ENCODE data around the gene UBAP2L. TPM values are rescaled to one million over a fixed set of nuclear protein-coding genes. Genes with fewer than 3 reads are reported as not detected.
"Not testable (repeated sequence)": the region's sequence is repeated elsewhere in the genome, so short reads cannot be mapped to it uniquely, and the experiment has no call there.

Gene UBAP2L
- total and polyA plus RNA-seq, 10 of the 15 experiments (the other 5 are each of a cell fraction or from before 2014, with no cell fraction given), result 49.9 to 198 (median 152) TPM

DNA sequence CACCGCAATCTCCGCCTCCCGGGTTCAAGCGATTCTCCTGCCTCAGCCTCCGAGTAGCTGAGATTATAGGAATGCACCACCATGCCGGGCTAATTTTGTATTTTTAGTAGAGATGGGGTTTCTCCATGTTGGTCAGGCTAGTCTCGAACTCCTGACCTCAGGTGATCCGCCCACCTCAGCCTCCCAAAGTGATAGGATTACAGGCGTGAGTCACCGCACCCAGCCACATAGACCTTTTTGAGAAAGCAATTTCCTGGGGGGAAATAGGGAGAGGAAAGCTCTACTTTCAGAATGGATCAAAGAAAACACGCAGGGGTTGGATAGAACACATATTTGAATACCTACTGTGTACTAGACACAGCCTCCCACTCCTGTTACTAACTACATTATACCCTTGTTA, 15.0 kb upstream of the UBAP2L start:
- BruUV-seq (replicated peaks); ATAC-seq; RAD21 ChIA-PET (ENCODE audit: unreplicated experiment); POLR2A ChIA-PET; H2AFZ ChIP-seq (ENCODE audit: control insufficient read depth, low read depth, low read length); H3K9me3 ChIP-seq (replicated peaks; ENCODE audit: control insufficient read depth, insufficient read depth, low read length); DNase-seq (ENCODE audit: low read depth, low spot score); H3K4me3 ChIP-seq; intact Hi-C loops (cut with micrococcal nuclease; ENCODE audit: unreplicated experiment); H4K20me1 ChIP-seq (ENCODE audit: control insufficient read depth, insufficient read depth); H3K27ac ChIP-seq (ENCODE audit: control insufficient read depth, insufficient read depth); H3K4me1 ChIP-seq (ENCODE audit: control insufficient read depth, insufficient read depth, low read length); FAIRE-seq; SMC1A ChIA-PET (ENCODE audit: uncharacterized antibody, unreplicated experiment); H3K4me2 ChIP-seq (ENCODE audit: control insufficient read depth, insufficient read depth); H3K79me2 ChIP-seq (ENCODE audit: control insufficient read depth, insufficient read depth, low read length); in situ Hi-C loops (cut with MboI); H3K27me3 ChIP-seq (replicated peaks in 1 of 2; ENCODE audit: control insufficient read depth in 2 of 2, insufficient read depth in 2 of 2, low read length in 1 of 2); CTCF ChIA-PET; H3K9ac ChIP-seq (ENCODE audit: control insufficient read depth, insufficient read depth, low read length): not testable (repeated sequence)
- 87% methylated on average over 11 of the region's 11 CpGs for WGBS (ENCODE audit: insufficient coverage, insufficient replicate concordance, low lambda C conversion rate, missing lambda C conversion rate)
- peaks cover 2 to 16% of the 10 kb centered on the region in 2 experiments; a peak in 3 of 4 replicates for H3K36me3 ChIP-seq (ENCODE audit: control insufficient read depth in 2 of 2, insufficient read depth in 2 of 2, low read length in 1 of 2)

DNA sequence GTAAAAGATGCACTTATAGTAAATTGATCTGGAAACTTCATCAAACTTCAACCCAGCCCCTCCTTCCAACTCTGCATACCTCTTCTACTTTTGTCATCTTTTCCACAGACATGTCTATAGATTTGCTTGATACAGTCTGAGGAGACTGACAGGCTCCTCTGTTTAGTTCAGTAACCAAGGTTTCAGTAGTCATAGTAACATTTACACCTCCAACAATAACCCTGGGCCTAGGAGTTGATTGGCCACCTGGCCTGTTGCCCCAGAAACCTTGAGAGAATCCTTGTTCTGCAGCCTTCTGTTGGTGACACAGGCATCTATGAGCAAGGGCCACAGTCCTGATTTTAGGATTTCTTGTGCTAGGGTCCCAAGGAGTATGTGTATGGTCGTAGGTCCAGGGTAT, 14.6 kb upstream of the UBAP2L start, which contains the start of gene CFAP141:
TSS of gene CFAP141 (minus strand) at position 138 of the 400 bp plus-strand sequence. CDS start at position 112, 26 bp downstream.
- Histone ChIP-seq H3K36me3 (ENCODE audit: control insufficient read depth in 2 of 2, insufficient read depth in 2 of 2, low read length in 1 of 2) (peaks cover 2 to 16% of the 10 kb centered on the region in 2 experiments), H3K4me3 (no peak within 1 kb of the TSS), H3K27ac (ENCODE audit: control insufficient read depth, insufficient read depth) (no peak within 1 kb of the TSS), H3K9me3 (replicated peaks; ENCODE audit: control insufficient read depth, insufficient read depth, low read length) (no peaks in the 10 kb centered on the region), H3K4me1 (ENCODE audit: control insufficient read depth, insufficient read depth, low read length) (no peaks in the 10 kb centered on the region), H4K20me1 (ENCODE audit: control insufficient read depth, insufficient read depth) (no peaks in the 10 kb centered on the region), H3K4me2 (ENCODE audit: control insufficient read depth, insufficient read depth) (no peak within 1 kb of the TSS), H2AFZ (ENCODE audit: control insufficient read depth, low read depth, low read length) (no peak within 1 kb of the TSS), H3K9ac (ENCODE audit: control insufficient read depth, insufficient read depth, low read length) (no peak within 1 kb of the TSS), H3K27me3 (replicated peaks in 1 of 2; ENCODE audit: control insufficient read depth in 2 of 2, insufficient read depth in 2 of 2, low read length in 1 of 2) (no peaks in the 10 kb centered on the region), H3K79me2 (ENCODE audit: control insufficient read depth, insufficient read depth, low read length) (no peaks in the 10 kb centered on the region)
- WGBS (ENCODE audit: insufficient coverage, insufficient replicate concordance, low lambda C conversion rate, missing lambda C conversion rate), result 100% methylated on average over 1 of the region's 1 CpG
- ChIA-PET SMC1A (ENCODE audit: uncharacterized antibody, unreplicated experiment) (no interaction called here), CTCF (no interaction called here), POLR2A (no interaction called here), RAD21 (ENCODE audit: unreplicated experiment) (no interaction called here)
- intact Hi-C loops (cut with micrococcal nuclease; ENCODE audit: unreplicated experiment) (no loop called here), in situ Hi-C loops (cut with MboI) (no loop called here)
- FAIRE-seq (no peak), ATAC-seq (peak; percentile 67), DNase-seq (ENCODE audit: low read depth, low spot score) (no peak)
- no TSS peak for BruUV-seq (replicated peaks)
- TF ChIP-seq EGR1 (IDR thresholded peaks at IDR 0.05; ENCODE audit: borderline replicate concordance in 1 of 2, low read depth in 2 of 2, low read length in 2 of 2) (no peak), STAT3 (IDR thresholded peaks at IDR 0.05; ENCODE audit: low read depth, low read length) (no peak), TCF12 (IDR thresholded peaks at IDR 0.05; ENCODE audit: low read depth, low read length) (no peak), IKZF2 (IDR thresholded peaks at IDR 0.05) (no peak), SUPT20H (IDR thresholded peaks at IDR 0.05; ENCODE audit: borderline replicate concordance, control insufficient read depth, low read depth, low read length) (no peak), POU2F2 (IDR thresholded peaks at IDR 0.05; ENCODE audit: borderline replicate concordance, low read depth, low read length) (no peak), NFYB (IDR thresholded peaks at IDR 0.05; ENCODE audit: insufficient read depth, low read depth, low read length) (no peak), NR2C1 (IDR thresholded peaks at IDR 0.05) (no peak), FOXM1 (IDR thresholded peaks at IDR 0.05; ENCODE audit: low read depth, low read length) (no peak), MTA2 (IDR thresholded peaks at IDR 0.05; ENCODE audit: low read depth) (no peak), FOXK2 (IDR thresholded peaks at IDR 0.05) (no peak), WRNIP1 (IDR thresholded peaks at IDR 0.05; ENCODE audit: borderline replicate concordance, low read depth, low read length) (no peak), PAX5 (IDR thresholded peaks at IDR 0.05; ENCODE audit: borderline replicate concordance, low read depth, low read length) (no peak), NFXL1 (IDR thresholded peaks at IDR 0.05; ENCODE audit: borderline replicate concordance) (no peak)
- TF ChIP-seq, protein P1, sequence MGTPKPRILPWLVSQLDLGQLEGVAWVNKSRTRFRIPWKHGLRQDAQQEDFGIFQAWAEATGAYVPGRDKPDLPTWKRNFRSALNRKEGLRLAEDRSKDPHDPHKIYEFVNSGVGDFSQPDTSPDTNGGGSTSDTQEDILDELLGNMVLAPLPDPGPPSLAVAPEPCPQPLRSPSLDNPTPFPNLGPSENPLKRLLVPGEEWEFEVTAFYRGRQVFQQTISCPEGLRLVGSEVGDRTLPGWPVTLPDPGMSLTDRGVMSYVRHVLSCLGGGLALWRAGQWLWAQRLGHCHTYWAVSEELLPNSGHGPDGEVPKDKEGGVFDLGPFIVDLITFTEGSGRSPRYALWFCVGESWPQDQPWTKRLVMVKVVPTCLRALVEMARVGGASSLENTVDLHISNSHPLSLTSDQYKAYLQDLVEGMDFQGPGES (IDR thresholded peaks at IDR 0.05), result no peak
- TF ChIP-seq, protein P2, sequence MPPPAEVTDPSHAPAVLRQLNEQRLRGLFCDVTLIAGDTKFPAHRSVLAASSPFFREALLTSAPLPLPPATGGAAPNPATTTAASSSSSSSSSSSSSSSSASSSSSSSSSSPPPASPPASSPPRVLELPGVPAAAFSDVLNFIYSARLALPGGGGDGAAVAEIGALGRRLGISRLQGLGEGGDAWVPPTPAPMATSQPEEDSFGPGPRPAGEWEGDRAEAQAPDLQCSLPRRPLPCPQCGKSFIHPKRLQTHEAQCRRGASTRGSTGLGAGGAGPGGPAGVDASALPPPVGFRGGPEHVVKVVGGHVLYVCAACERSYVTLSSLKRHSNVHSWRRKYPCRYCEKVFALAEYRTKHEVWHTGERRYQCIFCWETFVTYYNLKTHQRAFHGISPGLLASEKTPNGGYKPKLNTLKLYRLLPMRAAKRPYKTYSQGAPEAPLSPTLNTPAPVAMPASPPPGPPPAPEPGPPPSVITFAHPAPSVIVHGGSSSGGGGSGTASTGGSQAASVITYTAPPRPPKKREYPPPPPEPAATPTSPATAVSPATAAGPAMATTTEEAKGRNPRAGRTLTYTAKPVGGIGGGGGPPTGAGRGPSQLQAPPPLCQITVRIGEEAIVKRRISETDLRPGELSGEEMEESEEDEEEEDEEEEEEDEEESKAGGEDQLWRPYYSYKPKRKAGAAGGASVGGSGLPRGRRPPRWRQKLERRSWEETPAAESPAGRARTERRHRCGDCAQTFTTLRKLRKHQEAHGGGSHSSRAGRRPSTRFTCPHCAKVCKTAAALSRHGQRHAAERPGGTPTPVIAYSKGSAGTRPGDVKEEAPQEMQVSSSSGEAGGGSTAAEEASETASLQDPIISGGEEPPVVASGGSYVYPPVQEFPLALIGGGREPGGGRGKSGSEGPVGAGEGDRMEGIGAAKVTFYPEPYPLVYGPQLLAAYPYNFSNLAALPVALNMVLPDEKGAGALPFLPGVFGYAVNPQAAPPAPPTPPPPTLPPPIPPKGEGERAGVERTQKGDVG (CRISPR knock-in tag; IDR thresholded peaks at IDR 0.05), result no peak
